Prostate gland (tissue), 2 donors: Measurements from ENCODE around the gene ARID3C.

Experiments
- CTCF ChIP-seq, 4 experiments: fragments of 200-600 bp in 2 of 4; fragments of 450-650 bp in 2 of 4; sonication (generic) in 2 of 4; IDR thresholded peaks; 1 replicate in 3 of 4; 2 replicates in 1 of 4; pipeline ENCODE4 v1.5.1; 2016 to 2019; ENCODE audit warnings: antibody characterized with exemption in 4 of 4, mild to moderate bottlenecking in 2 of 4, moderate library complexity in 2 of 4
- POLR2A ChIP-seq: fragments of 450-650 bp; IDR thresholded peaks from one replicate; pipeline ENCODE4 v1.6.1; 2016; ENCODE audit warnings: antibody characterized with exemption, mild to moderate bottlenecking

- TF ChIP-seq POLR2A (no peak), CTCF (IDR thresholded peaks at IDR 0.05) (no peak)
Measured at GRCh38 chr9:34634551-34635248, 5.8 kb upstream of the ARID3C start.
